Subcutaneous adipose tissue (tissue), 4 donors: ENCODE results near the gene VEZT. TPM values are rescaled to one million over a fixed set of nuclear protein-coding genes. Genes with fewer than 3 reads are reported as not detected.

Experiments
- total RNA-seq, 4 donors: library from RNA; depleted of rRNA; stranded (reverse); fragments of >200 nt; gene quantifications; one replicate each; pipeline ENCODE4 v1.1.0, GENCODE V29; 2016
- TF ChIP-seq, protein P1 (sequence below): fragments of 450-650 bp; IDR thresholded peaks from one replicate; pipeline ENCODE4 v1.5.1; 2016; ENCODE audit warnings: low read depth, mild to moderate bottlenecking, control low read depth, antibody characterized with exemption, moderate library complexity

The VEZT gene
- total RNA-seq, 4 donors from 2014 or later: 50.5 to 78.0 (median 61.9) TPM

DNA sequence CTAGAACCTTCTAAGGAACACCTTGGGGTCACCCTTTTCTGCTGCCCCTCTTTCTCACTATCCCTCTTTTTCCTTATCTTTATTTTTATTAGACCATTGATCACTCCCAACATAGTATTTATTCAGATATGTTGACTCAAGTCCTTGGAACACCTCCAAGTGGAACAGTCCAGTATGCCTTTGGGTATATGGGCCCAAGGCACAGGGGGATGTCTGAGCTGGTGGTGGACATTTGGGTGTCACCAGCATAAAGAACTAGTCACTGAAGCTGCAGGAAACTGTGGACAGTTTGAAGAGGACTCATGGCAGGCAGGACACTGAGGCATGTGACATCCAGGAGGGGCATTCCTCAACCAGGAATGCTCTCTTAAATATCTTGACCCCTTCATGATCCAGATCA is 105.6 kb downstream of the VEZT start:
- TF ChIP-seq, protein P1, sequence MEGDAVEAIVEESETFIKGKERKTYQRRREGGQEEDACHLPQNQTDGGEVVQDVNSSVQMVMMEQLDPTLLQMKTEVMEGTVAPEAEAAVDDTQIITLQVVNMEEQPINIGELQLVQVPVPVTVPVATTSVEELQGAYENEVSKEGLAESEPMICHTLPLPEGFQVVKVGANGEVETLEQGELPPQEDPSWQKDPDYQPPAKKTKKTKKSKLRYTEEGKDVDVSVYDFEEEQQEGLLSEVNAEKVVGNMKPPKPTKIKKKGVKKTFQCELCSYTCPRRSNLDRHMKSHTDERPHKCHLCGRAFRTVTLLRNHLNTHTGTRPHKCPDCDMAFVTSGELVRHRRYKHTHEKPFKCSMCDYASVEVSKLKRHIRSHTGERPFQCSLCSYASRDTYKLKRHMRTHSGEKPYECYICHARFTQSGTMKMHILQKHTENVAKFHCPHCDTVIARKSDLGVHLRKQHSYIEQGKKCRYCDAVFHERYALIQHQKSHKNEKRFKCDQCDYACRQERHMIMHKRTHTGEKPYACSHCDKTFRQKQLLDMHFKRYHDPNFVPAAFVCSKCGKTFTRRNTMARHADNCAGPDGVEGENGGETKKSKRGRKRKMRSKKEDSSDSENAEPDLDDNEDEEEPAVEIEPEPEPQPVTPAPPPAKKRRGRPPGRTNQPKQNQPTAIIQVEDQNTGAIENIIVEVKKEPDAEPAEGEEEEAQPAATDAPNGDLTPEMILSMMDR: no peak

DNA sequence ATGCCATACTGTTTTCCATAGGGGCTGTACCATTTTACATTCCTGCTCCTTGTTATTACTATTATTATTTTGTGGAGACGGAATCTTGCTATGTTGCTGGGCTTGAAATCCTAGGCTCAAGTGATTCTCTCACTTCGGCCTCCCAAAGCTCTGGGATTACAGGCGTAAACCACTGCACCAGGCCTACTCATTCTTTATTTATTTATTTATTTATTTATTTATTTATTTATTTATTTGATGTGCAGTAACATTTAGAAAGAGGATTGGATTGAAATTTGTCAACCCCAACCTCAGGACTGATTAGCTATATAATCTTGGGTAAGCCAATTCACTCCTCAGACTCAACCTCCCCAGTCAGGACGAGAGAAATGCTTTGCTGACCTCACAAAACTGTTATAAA is 107.9 kb downstream of the VEZT start:
- TF ChIP-seq, protein P1: no peak

DNA sequence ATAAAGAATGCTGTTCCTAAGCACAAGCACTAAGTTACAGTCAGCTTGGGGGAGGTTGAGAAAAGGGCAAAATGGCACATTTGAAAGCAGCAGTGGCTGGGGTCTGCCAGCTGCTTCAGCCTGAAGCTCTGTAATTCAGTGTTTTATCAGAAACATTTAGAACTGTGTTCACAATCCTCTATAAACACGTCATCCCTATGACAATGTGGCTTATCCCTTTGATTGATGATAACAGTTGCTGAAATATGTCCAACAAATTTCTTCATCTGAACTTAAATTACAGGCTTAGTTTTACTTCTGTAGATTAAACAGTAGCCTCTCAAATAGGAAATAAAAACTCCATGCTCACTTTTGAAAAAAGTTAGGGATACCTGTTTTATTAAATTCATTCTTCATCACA is 108.8 kb downstream of the VEZT start:
- TF ChIP-seq, protein P1: no peak

DNA sequence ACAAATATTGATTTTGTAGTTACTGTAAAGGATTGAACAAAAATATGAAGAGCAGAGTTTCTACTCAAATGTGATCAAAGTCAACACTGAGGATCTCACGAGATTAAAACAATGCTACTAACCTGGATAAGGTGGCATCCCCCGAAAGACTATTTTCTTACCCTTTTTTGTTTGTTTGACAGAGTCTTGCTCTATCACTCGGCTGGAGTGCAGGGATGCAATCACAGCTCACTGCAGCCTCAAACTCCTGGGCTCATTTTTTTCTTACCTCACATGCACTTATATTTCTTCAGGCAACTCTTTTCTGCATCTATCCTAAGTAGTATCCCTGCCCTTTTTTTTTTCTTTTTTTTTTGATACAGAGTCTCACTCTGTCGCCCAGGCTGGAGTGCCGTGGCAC is 109.2 kb downstream of the VEZT start:
- TF ChIP-seq, protein P1: no peak

DNA sequence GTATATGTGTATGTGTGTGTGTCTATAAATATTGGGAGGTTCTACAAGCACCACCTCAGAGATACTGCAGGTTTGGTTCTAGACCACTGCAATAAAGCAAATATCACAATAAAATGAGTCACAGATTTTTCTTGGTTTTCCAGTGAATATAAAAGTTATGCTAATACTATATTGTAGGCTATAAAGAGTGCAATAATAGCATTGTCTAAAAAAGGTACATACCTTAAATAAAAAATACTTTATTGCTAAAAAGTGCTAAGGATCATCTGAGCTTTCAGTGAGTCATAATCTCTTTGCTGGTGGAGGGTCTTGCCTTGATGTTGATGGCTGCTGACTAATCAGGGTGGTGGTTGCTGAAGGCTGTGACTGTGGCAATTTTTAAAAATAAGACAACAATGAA is 111.1 kb downstream of the VEZT start:
- TF ChIP-seq, protein P1: no peak

DNA sequence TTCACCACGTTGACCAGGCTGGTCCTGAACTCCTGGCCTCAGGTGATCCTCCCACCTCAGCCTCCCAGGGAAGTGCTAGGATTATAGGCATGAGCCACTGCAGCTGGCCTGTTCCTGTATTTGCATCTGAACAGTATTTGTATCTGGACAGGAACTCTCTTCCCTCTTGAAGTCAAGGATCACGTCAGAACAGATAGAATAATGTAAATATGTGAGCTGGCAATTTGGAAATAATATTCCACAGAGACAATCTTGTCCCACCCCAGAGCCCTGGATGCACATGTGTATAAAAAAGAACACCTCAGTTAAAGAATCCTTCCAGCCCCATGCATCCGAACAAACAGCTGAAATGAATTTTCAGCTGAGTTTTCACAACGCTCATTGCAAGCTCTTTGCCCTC is 118.3 kb downstream of the VEZT start:
- TF ChIP-seq, protein P1: no peak

DNA sequence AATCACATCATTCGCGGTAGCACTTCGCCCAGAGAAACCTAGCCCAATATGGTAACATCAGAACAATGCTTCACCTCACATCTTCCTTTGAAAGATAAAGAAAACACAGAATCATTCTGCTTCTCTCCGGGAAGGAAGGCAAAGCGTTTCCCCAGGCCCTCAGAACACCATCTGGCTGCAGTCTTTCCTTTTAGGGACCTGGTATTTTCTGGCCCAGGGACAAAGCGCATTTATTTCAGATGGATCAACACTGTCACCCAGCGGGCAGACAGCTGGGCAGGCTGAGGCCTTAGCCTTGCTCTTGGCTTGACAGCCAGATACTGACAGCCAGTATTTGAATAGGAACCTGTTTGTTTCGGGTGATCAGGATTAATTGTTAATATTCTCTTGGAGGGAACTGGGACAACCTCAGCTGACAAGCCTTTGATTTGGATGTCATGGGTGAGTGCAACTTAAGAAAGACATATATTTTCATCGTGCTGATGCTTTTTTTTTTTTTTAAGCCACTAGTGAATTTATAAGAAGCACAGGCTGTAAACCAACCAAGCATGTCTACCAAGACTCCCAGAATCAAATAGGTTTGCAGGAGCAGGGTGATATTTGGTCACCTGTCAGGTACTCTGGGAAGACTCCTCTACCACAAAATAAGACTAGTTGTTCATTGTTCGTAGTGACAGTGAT is 118.9 kb downstream of the VEZT start:
- TF ChIP-seq, protein P1: no peak
